ENCODE data around the gene U2AF1L4.
"Not testable (repeated sequence)": the region's sequence is repeated elsewhere in the genome, so short reads cannot be mapped to it uniquely, and the experiment has no call there.

U2AF1L4 gene

GRCh38 chr19:35739275-35740107, 5.7 kb downstream of the U2AF1L4 start:
- no peak for DNase-seq

- no peak for DNase-seq
Measured at GRCh38 chr19:35738887-35739229, 6.4 kb downstream of the U2AF1L4 start.

- DNase-seq = no peak
Measured at GRCh38 chr19:35738021-35738886, 7.0 kb downstream of the U2AF1L4 start.

- DNase-seq = no peak
Measured at GRCh38 chr19:35736913-35737886, 8.0 kb downstream of the U2AF1L4 start.

- no peak for DNase-seq
Measured at GRCh38 chr19:35734889-35735288, 10.3 kb downstream of the U2AF1L4 start.

- no peak for DNase-seq
Measured at GRCh38 chr19:35734273-35734672, 10.9 kb downstream of the U2AF1L4 start.

- DNase-seq = no peak
Measured at GRCh38 chr19:35733180-35734125, 11.8 kb downstream of the U2AF1L4 start.

- no peak for DNase-seq
Measured at GRCh38 chr19:35732540-35733179, 12.6 kb downstream of the U2AF1L4 start.

GRCh38 chr19:35731779-35732405, 13.3 kb downstream of the U2AF1L4 start:
- DNase-seq = no peak

- DNase-seq = no peak
Measured at GRCh38 chr19:35731353-35731752, 13.9 kb downstream of the U2AF1L4 start.

- no peak for DNase-seq
Measured at GRCh38 chr19:35730326-35730725, 14.9 kb downstream of the U2AF1L4 start.

GRCh38 chr19:35729763-35730162, 15.5 kb downstream of the U2AF1L4 start:
- no peak for DNase-seq

GRCh38 chr19:35729021-35729420, 16.2 kb downstream of the U2AF1L4 start:
- no peak for DNase-seq

- DNase-seq = no peak
Measured at GRCh38 chr19:35727956-35728706, 17.1 kb downstream of the U2AF1L4 start.

GRCh38 chr19:35727053-35727955, 17.9 kb downstream of the U2AF1L4 start:
- DNase-seq = no peak

GRCh38 chr19:35725216-35725861, 19.9 kb downstream of the U2AF1L4 start:
- DNase-seq = no peak

GRCh38 chr19:35724560-35724959, 20.7 kb downstream of the U2AF1L4 start:
- no peak for DNase-seq

- not testable (repeated sequence) for DNase-seq
Measured at GRCh38 chr19:35724132-35724531, 21.1 kb downstream of the U2AF1L4 start.

Measured in activated T-cell treated with anti-CD3 and anti-CD28 coated beads for 4 hours (primary cell).